Stimulated activated CD4-positive, alpha-beta T cell treated with anti-CD3 and anti-CD28 coated beads, Interleukin-1b, Interleukin-23, amount 100 ng/mL, for 48 hours (primary cell): Measurements from ENCODE around the gene NAALADL2.
"Not testable (repeated sequence)": the region's sequence is repeated elsewhere in the genome, so short reads cannot be mapped to it uniquely, and the experiment has no call there.

Source experiments
- DNase-seq: peaks from one replicate; pipeline ENCODE4 v3.0.0-alpha.2; 2020

NAALADL2 gene

GRCh38 chr3:175336406-175337133 lies 477.4 kb downstream of the NAALADL2 start:
- no peak for DNase-seq

GRCh38 chr3:175337631-175338030 lies 478.5 kb downstream of the NAALADL2 start:
- no peak for DNase-seq

DNA sequence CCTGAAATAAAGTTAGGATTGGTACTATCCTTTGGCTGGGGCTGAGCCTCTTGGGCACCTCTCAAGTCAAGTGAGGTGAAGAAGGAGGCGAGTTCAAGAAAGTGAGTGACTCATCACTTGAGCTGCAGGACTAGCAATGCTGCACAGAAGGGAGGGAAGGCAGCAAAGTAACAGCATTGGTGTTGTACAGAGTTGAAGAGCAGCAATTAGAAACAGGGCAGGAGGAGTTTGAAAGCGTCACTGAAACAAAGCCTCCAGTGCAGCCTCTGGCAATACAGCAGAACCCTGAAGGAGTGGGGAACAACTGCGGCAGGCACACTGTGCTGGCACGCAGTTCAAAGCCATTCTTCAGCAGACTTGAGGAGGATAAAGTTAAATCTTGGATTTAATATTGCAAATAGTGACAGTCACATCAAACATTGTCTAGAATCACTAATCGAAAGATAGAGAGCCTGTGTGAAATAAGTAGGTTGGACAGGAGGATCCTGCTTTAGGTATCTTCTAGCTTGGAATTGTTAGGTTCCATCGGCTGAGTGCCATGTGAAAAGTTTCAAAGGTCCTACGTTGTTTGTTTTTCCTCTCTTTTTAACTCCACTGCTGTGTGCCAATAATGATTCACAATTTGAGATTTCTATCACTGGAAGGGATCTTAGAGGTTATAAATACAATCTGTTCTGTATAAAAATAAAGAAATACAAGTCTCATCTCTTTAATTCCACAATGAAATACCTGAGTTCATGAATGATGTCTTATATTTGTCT lies 479.8 kb downstream of the NAALADL2 start:
- no peak for DNase-seq

- DNase-seq, result no peak
Observed at GRCh38 chr3:175340338-175341015, 481.3 kb downstream of the NAALADL2 start.

- DNase-seq, result no peak
Observed at GRCh38 chr3:175342196-175342595, 483.1 kb downstream of the NAALADL2 start.

GRCh38 chr3:175343946-175344345 lies 484.8 kb downstream of the NAALADL2 start:
- DNase-seq, result no peak

DNA sequence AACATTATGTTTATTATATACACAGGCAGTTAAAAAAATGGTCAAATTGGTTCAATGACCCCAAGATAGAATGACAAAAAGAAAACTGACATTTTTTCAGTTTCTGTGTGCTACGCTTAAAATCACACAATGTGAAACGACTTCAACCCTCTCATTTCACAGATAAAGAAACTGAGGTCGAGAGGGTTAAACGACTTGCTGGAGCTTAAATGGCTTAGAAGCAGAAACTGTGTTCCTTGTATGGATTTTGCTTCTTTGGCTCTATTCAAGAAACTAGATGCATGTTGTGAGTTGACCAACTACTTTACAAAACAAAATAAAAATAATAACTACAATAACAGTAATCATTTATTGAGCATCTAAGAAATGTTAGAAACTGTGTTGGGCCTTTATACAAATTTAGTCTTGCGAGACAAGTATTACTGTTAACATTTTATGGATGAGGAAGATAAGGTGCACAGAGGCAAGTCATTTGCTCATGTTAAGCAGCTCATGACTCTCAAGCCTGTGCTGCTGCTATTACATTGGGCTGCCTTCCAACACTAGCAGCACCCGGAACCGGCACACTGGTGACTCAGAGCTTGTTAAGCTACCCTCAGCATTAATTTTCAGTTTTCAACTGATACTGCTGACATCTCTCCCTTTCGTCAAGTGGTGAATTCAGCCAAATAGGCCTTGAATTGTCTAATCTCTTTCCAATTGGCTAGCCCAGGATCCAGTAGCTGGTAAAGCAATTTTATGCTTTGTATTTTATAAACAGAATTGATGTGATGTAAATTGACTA lies 487.6 kb downstream of the NAALADL2 start:
- DNase-seq, result no peak

DNA sequence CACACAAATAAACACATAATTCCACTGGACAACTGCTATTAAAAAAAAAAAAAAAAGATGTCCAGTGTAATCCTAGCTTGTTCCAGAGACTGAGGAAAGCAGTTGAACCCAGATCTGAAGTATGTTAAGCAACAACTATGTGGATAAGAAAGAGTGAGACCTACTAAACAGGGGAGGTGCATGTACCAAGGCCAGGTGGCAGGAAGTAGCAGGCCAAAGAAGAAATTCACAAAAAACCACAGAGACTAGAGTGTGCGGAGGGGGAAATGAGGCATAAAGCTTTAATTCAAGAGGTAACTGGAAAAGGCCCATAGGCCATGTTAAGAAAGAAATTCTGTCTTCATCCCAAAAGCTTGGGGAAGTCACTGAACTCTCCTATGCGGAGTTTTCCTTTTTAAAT lies 490.0 kb downstream of the NAALADL2 start:
- DNase-seq, result no peak

- no peak for DNase-seq
Observed at GRCh38 chr3:175355801-175356335, 496.7 kb downstream of the NAALADL2 start.

DNA sequence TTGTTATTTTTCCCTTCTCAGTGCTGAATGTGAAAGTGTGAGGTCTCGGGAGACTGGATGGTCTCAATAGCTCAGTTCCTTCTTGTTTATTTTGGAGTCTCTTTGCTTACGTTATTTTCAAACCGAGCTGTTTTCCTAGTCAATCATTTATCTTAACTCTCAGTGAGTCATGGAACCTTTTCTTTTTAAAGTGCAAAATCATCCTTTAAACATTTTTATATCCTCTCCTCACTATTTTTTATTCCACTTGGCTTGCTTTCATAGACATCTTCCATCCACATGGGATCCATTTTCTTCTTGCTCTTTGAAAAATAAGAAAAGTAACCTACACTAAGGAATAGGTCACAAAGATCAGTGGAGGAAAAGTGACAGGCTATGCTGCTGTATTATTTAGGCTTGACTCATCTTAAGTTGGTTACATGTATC lies 497.8 kb downstream of the NAALADL2 start:
- no peak for DNase-seq

DNA sequence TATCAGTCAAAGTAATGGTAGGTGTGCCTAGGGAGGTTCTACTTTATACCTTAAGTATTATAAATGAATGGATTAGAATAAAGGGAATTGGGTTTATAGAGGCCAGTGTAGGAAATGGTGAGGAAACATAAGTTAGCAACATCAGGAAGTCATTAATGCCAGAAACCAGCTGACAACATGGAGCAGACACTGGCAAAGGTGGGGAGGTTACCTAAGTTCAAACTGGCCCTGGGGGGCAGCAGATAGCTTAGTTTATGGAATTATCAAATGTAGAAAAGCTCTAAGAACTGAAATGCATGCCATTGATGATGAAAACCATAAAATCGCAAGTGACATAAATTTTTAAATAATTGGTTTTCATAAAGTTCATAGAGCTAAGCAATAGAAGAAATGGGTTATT lies 498.6 kb downstream of the NAALADL2 start:
- DNase-seq, result no peak

- no peak for DNase-seq
Observed at GRCh38 chr3:175358935-175359334, 499.8 kb downstream of the NAALADL2 start.

GRCh38 chr3:175370426-175370825 lies 511.3 kb downstream of the NAALADL2 start:
- DNase-seq, result not testable (repeated sequence)

GRCh38 chr3:175371187-175371586 lies 512.1 kb downstream of the NAALADL2 start:
- not testable (repeated sequence) for DNase-seq

- no peak for DNase-seq
Observed at GRCh38 chr3:175374705-175375104, 515.6 kb downstream of the NAALADL2 start.

DNA sequence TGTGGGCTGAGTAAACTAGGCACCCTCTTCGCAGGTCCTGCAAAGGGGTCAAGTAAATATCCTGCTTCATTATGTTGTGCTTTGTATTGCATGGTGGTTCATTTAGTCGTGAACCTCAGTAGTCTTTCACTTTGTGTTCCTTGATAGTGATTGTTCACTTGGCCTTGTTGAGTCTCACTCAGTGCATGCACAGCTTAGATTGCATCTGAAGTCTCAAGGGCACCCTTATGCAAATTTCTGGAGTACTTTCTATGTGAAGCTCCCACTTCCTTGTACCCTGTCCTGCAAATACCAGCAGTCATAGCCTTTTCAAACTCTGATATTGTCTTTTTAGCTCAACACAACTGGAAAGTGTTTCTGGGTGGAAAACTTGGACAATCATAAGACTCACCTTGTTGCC lies 519.2 kb downstream of the NAALADL2 start:
- no peak for DNase-seq

- DNase-seq, result no peak
Observed at GRCh38 chr3:175381685-175382084, 522.6 kb downstream of the NAALADL2 start.

DNA sequence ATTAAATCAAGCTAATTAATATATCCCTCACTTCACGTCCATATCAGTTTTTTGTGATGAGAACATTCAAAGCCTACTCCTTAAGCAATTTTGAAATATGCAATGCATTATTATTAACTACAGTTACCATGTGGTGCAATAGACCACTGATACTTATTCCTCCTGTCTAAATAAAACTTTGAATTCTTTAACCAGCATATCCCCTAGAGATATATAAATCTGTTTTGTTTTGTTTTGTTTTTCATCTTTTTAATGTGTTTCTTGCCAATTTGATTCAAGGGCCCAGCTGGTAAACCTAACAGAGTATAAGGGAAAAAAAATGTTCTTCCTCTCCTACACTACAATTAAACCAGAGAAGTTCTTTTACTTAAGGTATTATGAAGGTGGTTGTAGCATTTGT lies 524.2 kb downstream of the NAALADL2 start:
- DNase-seq, result no peak

- DNase-seq, result no peak
Observed at GRCh38 chr3:175383813-175384212, 524.7 kb downstream of the NAALADL2 start.

GRCh38 chr3:175384569-175384968 lies 525.4 kb downstream of the NAALADL2 start:
- DNase-seq, result no peak

DNA sequence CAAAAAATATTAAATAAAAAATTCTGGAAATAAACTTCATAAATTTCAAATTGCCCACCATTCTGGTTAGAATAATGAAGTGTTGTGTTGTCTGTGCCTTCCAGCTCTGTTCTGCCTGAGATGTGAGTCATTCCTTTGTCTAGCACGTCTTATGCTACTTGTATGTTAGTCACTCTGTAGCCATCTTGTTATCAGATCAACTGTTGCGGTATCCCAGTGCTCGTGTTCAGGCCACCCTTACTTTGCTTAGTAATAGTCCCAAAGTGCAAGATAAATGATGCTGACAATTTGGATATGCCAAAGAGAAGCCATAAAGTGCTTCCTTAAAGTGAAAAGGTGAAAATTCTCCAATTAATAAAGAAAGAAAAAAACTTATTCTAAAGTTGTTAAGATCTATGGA lies 527.5 kb downstream of the NAALADL2 start:
- DNase-seq, result no peak

- DNase-seq, result no peak
Observed at GRCh38 chr3:175389560-175389959, 530.4 kb downstream of the NAALADL2 start.

DNA sequence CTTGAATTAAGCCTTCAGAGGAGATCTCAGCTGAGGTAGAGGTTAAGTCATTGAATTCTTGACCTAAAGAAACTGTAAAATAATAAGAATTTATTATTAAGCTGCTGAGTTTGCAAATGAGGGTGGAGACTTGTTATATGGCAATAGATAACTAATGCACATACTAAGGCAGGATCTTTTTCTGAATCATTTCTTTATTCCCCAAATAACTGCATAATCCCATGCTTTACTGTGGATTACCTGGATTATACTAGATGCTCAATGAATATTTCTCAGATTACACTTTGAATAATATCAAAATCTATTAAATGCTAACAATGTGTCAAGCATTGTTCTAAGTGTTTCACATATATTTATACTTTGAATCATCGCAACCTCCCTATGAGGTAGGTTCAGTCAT lies 532.5 kb downstream of the NAALADL2 start:
- no peak for DNase-seq
